NCI-H524 treated with DMSO at 0.1 percent for 48 hours (cell line): ENCODE measurements around the gene WDR86.

Experiments
- DNase-seq: peaks from one replicate; lab custom pipeline; 2025; lab: John Stamatoyannopoulos, UW

WDR86 gene

GRCh38 chr7:151406051-151406875 is 3.6 kb downstream of the WDR86 start:
- DNase-seq: no peak

GRCh38 chr7:151405588-151405987 is 4.2 kb downstream of the WDR86 start:
- DNase-seq: no peak

GRCh38 chr7:151405056-151405455 is 4.8 kb downstream of the WDR86 start:
- no peak for DNase-seq

- DNase-seq: no peak
These were observed 5.4 kb downstream of the WDR86 start for GRCh38 chr7:151404216-151405011.

- DNase-seq: no peak
These were observed 6.1 kb downstream of the WDR86 start for GRCh38 chr7:151403764-151404163.

- DNase-seq: no peak
These were observed 7.6 kb downstream of the WDR86 start for GRCh38 chr7:151402029-151402835.

- DNase-seq: no peak
These were observed 9.1 kb downstream of the WDR86 start for GRCh38 chr7:151400626-151401315.

- DNase-seq: no peak
These were observed 9.9 kb downstream of the WDR86 start for GRCh38 chr7:151399906-151400305.

GRCh38 chr7:151399305-151399601 is 10.6 kb downstream of the WDR86 start:
- no peak for DNase-seq

- DNase-seq: no peak
These were observed 11.2 kb downstream of the WDR86 start for GRCh38 chr7:151398446-151399304.

- no peak for DNase-seq
These were observed 12.8 kb downstream of the WDR86 start for GRCh38 chr7:151397026-151397425.

- DNase-seq: no peak
These were observed 13.4 kb downstream of the WDR86 start for GRCh38 chr7:151396328-151396970.

- no peak for DNase-seq
These were observed 14.8 kb downstream of the WDR86 start for GRCh38 chr7:151395036-151395367.

- no peak for DNase-seq
These were observed 15.5 kb downstream of the WDR86 start for GRCh38 chr7:151394076-151395035.

GRCh38 chr7:151393031-151393977 is 16.5 kb downstream of the WDR86 start:
- DNase-seq: no peak

GRCh38 chr7:151392426-151392825 is 17.4 kb downstream of the WDR86 start:
- no peak for DNase-seq

GRCh38 chr7:151392002-151392401 is 17.8 kb downstream of the WDR86 start:
- no peak for DNase-seq

- DNase-seq: no peak
These were observed 18.5 kb downstream of the WDR86 start for GRCh38 chr7:151391358-151391730.
